Fibroblast of the aortic adventitia (primary cell): ENCODE data around the gene FAM98B. TPM values are rescaled to one million over a fixed set of nuclear protein-coding genes. Genes with fewer than 3 reads are reported as not detected.

Source experiments
- DNase-seq: peaks from one replicate; pipeline ENCODE4 v3.0.0-alpha.2; 2010; ENCODE audit warnings: low read depth
- H3K4me3 ChIP-seq: 2 replicates; pipeline ENCODE4 v1.5.1; 2011; ENCODE audit warnings: low read depth, mild to moderate bottlenecking, control low read depth, low read length, moderate library complexity
- CTCF ChIP-seq: IDR thresholded peaks from 2 replicates; pipeline ENCODE4 v1.5.1; 2011; ENCODE audit warnings: mild to moderate bottlenecking, low read length, control low read depth, inconsistent platforms; ENCODE audit not compliant: insufficient read depth
- total RNA-seq: library from RNA; depleted of rRNA; stranded (reverse); fragments of >200 nt; gene quantifications from 2 replicates; pipeline ENCODE4 v1.2.3, GENCODE V29; 2012; ENCODE audit warnings: low replicate concordance

Gene FAM98B
- total RNA-seq, 1 donor, result 8.9 TPM

- no peak overlapping the region for H3K4me3 ChIP-seq
- no peak for TF ChIP-seq CTCF
- no peak for DNase-seq
Observed at GRCh38 chr15:38499651-38500050, 45.7 kb downstream of the FAM98B start.

- no peak for DNase-seq
- H3K4me3 ChIP-seq, result no peak overlapping the region
- no peak for TF ChIP-seq CTCF
Observed at GRCh38 chr15:38503496-38503895, 49.6 kb downstream of the FAM98B start.

GRCh38 chr15:38504680-38505467, 50.9 kb downstream of the FAM98B start:
- DNase-seq, result no peak
- no peak overlapping the region for H3K4me3 ChIP-seq
- TF ChIP-seq CTCF, result no peak

- H3K4me3 ChIP-seq, result no peak overlapping the region
- TF ChIP-seq CTCF, result no peak
- DNase-seq, result no peak
Observed at GRCh38 chr15:38506997-38507396, 53.1 kb downstream of the FAM98B start.

GRCh38 chr15:38507570-38507969, 53.6 kb downstream of the FAM98B start:
- no peak overlapping the region for H3K4me3 ChIP-seq
- DNase-seq, result no peak
- no peak for TF ChIP-seq CTCF

- no peak overlapping the region for H3K4me3 ChIP-seq
- no peak for DNase-seq
- no peak for TF ChIP-seq CTCF
Observed at GRCh38 chr15:38508647-38509046, 54.7 kb downstream of the FAM98B start.

- no peak for DNase-seq
- no peak for TF ChIP-seq CTCF
- no peak overlapping the region for H3K4me3 ChIP-seq
Observed at GRCh38 chr15:38509152-38509551, 55.2 kb downstream of the FAM98B start.
